Suppressor macrophage treated with lipopolysaccharide for 1 hour (primary cell): Measurements from ENCODE around the gene CARTPT.

Experiments used
- DNase-seq, 3 donors: peaks; one replicate each; pipeline ENCODE4 v3.0.0-alpha.2; 2020 to 2022

CARTPT gene

DNA sequence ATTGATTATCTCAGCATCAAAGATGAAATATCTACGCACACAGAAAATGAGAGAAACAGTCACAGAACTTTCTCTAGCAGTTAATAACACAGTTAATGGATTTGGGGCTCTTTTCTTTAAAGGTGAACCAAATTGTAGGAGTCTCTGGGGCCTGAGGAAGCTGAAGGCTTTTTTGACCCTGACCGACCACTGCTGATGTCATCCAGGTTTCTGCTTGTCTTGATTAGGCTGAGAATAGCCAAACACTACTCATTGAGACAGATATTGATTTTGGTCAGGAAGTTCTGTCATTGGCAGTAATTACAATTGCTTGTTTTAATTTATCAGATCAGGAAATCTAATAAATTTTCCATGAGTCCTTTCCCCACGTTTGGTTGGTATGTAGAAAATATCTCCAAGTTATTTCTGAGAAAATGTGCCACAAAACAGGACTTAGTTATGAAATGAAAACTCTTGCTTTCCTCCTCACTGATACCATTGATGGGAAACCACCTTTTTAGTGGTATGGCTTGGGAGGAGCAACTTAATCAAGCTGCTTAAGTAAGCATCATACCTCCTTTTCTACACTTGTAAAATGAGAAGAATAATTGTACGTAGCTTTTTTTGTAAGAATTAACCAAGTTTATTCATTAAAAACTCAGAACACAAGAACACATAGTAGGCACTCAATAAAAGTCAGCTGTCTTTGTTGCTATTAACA is 19.7 kb downstream of the CARTPT start:
- no peak for DNase-seq

DNA sequence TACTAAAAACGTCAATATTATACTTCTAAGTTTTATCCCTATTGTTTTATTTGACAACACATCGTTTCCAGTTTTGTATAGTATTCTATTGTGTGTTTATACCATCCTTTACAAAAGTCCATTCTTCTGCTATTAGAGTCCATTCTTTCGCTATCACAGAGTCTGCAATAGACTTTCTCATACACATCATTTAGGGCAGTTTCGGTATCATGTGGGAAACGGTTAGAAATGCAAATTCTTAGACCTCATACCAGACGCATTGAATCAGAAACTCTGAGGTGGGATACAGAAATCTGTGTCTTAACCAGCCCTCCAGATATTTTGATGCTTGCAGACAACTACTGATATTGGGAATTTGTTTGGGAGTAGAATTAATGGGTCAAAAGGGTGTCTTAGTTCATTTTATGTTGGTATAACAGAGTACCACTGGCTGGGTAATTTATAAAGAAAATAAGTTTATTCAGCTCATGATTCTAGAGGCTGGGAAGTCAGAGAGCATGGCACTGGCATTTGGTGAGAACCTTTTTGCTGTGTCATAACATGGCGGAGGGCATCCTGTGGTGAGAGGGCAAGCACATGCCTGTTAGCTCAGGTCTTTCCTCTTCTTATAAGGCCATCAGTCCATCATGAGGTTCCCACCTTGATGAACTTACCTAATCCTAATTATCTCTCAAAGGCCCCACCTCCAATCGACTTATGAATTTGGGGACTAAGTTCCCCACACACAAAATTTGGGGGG is 21.1 kb downstream of the CARTPT start:
- DNase-seq: no peak

DNA sequence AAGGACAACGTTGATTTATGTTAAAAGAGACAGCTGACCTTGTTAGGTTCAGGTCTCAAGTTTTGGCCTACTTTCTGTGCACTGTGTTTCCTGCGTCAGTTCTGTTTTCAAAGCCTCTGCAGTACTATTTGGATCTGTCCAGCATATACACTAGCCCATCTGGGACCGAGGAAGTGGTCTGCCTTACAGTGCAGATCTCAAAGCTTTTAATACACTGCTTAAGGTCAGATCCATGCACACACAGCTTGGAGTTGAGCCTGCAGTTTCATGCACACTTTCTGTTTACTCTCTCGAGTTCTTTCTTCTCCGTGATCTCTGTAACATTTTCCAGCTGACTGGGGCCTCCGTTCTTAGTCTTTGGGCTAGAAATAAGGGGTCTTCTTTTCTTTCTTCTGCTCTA is 24.1 kb downstream of the CARTPT start:
- no peak for DNase-seq

DNA sequence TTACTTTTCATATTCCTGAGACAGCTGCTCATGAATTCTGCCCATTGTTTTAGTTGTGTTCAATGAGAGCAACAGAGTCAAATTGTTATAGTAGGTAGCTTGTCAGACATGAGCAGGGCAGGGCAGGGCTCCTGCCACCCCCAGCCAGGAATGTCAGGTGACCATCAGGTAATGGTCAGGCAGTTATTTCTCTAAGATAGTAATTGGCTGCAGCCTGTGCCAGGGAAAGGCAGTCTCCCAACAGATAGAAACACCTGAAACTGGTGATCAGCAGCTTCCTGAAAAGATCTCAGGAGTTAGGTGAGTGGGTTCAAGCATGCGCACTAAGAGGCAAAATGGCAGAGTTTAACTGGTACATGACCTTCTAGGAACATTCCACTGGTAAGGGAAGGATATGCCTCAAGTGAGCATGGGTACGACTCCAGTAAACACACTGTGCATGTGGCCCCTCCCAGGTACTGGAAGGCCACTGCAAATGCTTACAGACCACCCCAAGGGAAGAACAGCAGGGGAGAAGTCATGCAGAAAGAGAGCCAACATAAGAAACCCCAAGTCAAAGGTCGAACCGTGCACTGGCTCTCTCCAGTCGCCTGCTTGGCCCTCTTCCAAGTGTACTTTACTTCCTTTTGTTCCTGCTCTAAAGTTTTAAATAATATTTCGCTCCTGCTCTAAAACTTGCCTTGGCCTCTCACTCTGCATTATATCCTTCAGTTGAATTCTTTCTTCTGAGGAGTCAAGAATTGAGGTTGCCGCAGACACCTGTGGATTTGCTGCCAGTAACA is 25.1 kb downstream of the CARTPT start:
- no peak for DNase-seq

GRCh38 chr5:71747182-71747581 is 28.1 kb downstream of the CARTPT start:
- no peak for DNase-seq

- DNase-seq: no peak
Measured at GRCh38 chr5:71748360-71748759, 29.3 kb downstream of the CARTPT start.

DNA sequence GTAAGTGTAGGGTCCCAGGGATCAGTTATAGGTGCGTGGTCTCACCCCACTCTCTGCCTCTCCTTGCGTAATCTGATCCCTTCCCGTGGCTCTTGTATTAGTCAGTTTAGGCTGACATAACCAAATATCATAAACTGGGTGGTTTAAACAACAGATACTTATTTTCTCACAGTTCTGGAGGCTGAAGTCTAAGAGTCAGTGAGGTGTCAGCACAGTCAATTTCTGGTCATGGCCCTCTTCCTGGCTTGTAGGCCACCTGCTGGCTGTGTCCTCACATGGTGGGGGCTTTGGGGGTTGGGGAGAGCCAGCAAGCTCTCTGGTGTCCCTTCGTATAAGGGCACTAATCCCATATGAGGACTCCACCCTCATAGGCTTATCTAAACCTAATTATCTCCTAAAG is 32.3 kb downstream of the CARTPT start:
- no peak for DNase-seq

GRCh38 chr5:71752441-71753190 is 33.5 kb downstream of the CARTPT start:
- no peak for DNase-seq

DNA sequence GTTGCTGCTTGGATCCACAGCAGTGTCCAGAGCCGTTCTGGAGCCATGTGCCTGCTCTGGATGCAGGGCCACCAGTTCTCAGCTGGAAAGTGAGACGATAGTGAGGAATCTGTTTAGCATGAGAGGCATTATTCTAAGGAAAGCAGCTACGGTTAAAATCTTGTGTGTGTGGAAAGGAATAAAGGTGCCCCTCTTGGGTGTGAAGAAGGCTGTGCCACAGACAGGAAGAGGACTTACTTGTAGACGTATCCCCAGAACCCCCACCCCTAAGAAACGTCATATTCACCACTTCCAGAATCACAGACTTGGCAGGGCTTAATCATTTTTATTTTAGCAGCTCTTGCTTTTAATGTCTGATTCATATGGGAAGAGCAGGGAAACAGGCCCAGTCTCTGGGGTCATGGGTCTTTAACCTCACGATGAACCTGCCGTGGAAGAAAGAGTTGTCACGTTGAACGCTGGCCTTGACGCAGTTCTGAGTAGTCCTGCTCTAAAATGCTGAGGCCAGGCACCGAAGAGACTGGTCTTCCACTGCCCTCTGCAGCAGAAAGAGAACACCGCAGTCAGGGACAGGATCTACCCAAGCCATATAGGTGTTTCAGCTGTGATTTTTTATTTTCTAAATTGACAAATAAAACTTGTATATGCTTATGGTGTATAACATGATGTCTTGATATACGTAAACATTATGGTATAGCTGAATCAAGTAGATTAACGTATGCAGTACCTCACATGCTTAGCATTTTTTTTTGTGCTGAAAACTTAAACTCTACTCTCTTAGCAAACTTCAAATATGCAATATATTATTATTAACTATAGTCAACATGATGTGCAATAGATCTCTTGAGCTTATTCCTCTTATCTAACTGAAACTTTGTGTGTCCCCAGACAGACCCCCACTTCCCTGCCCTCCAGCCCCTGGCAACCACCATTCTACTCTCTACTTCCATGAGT is 38.8 kb downstream of the CARTPT start:
- DNase-seq: peak; percentile 40 to 52 (median 46)

DNA sequence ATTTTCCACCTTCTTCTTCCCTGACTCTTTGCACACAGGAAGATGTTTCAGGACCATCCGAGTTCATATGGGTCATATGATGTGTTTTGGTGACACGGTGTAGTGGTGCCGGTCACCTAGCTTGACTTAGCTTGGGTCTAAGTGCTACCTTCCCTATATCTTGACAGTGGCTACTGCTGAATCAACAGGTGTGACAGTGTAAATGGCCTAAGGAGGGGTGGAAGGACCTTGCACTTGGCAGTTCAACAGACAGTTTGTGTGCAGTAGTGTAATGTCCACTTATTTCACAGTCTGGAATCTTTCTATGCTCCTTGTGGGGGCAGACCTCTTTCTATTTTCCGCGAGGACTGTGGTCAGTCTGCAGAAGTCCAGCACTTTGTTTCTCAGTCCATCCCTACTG is 43.8 kb downstream of the CARTPT start:
- DNase-seq: no peak

- DNase-seq: no peak
Measured at GRCh38 chr5:71767661-71768060, 48.6 kb downstream of the CARTPT start.

DNA sequence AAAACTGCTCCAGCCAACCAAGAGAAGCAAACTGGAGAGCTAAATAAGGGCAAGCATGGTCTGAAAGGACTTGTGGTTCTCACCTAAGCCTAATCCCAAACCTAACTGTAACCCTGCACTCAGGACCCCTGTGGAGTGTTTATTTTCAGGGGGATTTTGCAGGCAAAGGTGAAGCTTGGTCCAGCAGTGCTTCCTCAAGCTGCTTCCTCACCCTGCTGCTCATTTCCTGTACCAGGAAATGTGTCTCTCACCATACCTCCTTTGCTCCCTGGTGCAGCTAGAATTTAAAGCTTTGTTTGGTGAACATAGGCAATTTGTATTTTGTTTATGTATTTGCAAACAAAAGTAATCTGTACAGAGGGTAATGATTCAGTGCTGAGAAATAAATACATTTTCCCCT is 50.2 kb downstream of the CARTPT start:
- no peak for DNase-seq

DNA sequence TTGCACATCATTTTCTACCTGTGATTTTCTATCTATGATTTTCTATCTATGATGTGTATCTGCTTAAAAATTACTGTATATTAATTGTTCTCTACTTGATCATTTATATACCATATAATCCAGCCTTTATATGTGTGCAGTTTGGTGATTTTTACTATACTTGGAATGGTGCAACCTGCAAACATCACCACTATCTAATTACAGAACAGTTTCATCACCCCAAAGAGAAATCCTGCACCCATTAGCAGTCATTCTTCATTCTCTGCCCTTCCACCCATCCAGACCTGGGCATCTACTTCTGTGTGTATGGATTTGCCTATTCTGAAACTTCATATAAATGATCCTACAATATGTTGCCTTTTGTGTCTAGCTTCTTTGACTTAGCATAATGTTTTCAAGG is 51.3 kb downstream of the CARTPT start:
- DNase-seq: no peak
